Liver (tissue), 9 donors: ENCODE data around the gene EPHA6. TPM values are rescaled to one million over a fixed set of nuclear protein-coding genes. Genes with fewer than 3 reads are reported as not detected.

ENCODE experiments used
- DNase-seq: peaks from one replicate; pipeline ENCODE4 v3.0.0-alpha.2; 2017; ENCODE audit warnings: low spot score
- H3K27ac ChIP-seq, 2 donors: one replicate each; pipeline ENCODE4 v1.7.0; 2013; ENCODE audit warnings: inconsistent platforms in 2 of 2, low read length in 2 of 2, control low read depth in 1 of 2, low read depth in 1 of 2, mild to moderate bottlenecking in 1 of 2
- H3K27me3 ChIP-seq, 4 donors: one replicate each; pipeline versions ENCODE4 v1.6.1 to v1.7.0; 2013; ENCODE audit warnings: low read length in 3 of 4, inconsistent platforms in 1 of 4, mild to moderate bottlenecking in 1 of 4, moderate library complexity in 1 of 4; ENCODE audit not compliant: control insufficient read depth in 4 of 4, insufficient read depth in 4 of 4
- H3K36me3 ChIP-seq, 4 donors: one replicate each; pipeline versions ENCODE4 v1.6.1 to v1.7.0; 2013; ENCODE audit warnings: low read length in 3 of 4, mild to moderate bottlenecking in 3 of 4, low read depth in 1 of 4, moderate library complexity in 1 of 4; ENCODE audit not compliant: control insufficient read depth in 4 of 4, insufficient read depth in 3 of 4
- H3K4me1 ChIP-seq, 4 donors: one replicate each; pipeline versions ENCODE4 v1.6.1 to v1.7.0; 2013; ENCODE audit warnings: low read length in 3 of 4, mild to moderate bottlenecking in 3 of 4, moderate library complexity in 1 of 4; ENCODE audit not compliant: control insufficient read depth in 4 of 4, insufficient read depth in 4 of 4
- H3K4me3 ChIP-seq, 3 donors: one replicate each; pipeline versions ENCODE4 v1.6.1 to v1.7.0; 2013; ENCODE audit warnings: low read length in 3 of 3, control low read depth in 1 of 3, low read depth in 1 of 3, mild to moderate bottlenecking in 1 of 3
- H3K9ac ChIP-seq, 2 donors: one replicate each; pipeline ENCODE4 v1.7.0; 2013; ENCODE audit warnings: low read length in 2 of 2, mild to moderate bottlenecking in 2 of 2, moderate library complexity in 2 of 2, control low read depth in 1 of 2, low read depth in 1 of 2
- H3K9me3 ChIP-seq, 4 donors: one replicate each; pipeline versions ENCODE4 v1.6.1 to v1.7.0; 2013; ENCODE audit warnings: low read length in 3 of 4; ENCODE audit not compliant: control insufficient read depth in 4 of 4
- ATF3 ChIP-seq: IDR thresholded peaks from 2 replicates; pipeline ENCODE4 v1.6.1; 2016; ENCODE audit warnings: antibody characterized with exemption
- CTCF ChIP-seq: fragments of 150-350 bp; IDR thresholded peaks from 2 replicates; pipeline ENCODE4 v1.5.1; 2017; ENCODE audit warnings: improper control_type of control experiment, low read depth, low read length; ENCODE audit not compliant: missing input control
- EGR1 ChIP-seq, 2 donors: IDR thresholded peaks; 2 replicates each; pipeline ENCODE4 v1.6.1; 2016 to 2018; ENCODE audit warnings: antibody characterized with exemption in 2 of 2, low read depth in 2 of 2
- FOXA1 ChIP-seq: IDR thresholded peaks from 2 replicates; pipeline ENCODE4 v1.6.1; 2016; ENCODE audit warnings: antibody characterized with exemption
- FOXA2 ChIP-seq: IDR thresholded peaks from 2 replicates; pipeline ENCODE4 v1.6.1; 2016; ENCODE audit warnings: antibody characterized with exemption
- GABPA ChIP-seq, 2 donors: IDR thresholded peaks in 1 of 2; conservative IDR thresholded peaks in 1 of 2; 2 replicates each; pipeline ENCODE4 v1.6.1; 2016; ENCODE audit warnings: antibody characterized with exemption in 2 of 2, mild to moderate bottlenecking in 1 of 2, moderate library complexity in 1 of 2
- HNF4A ChIP-seq, 2 donors: conservative IDR thresholded peaks; 2 replicates each; pipeline ENCODE4 v1.6.1; 2016; ENCODE audit warnings: antibody characterized with exemption in 2 of 2, mild to moderate bottlenecking in 2 of 2
- HNF4G ChIP-seq: IDR thresholded peaks from 2 replicates; pipeline ENCODE4 v1.6.1; 2016; ENCODE audit warnings: antibody characterized with exemption
- JUND ChIP-seq, 2 donors: IDR thresholded peaks; 2 replicates each; pipeline ENCODE4 v1.6.1; 2016; ENCODE audit warnings: antibody characterized with exemption in 2 of 2
- MAX ChIP-seq: IDR thresholded peaks from 2 replicates; pipeline ENCODE4 v1.6.1; 2016; ENCODE audit warnings: antibody characterized with exemption
- NR2F2 ChIP-seq: IDR thresholded peaks from 2 replicates; pipeline ENCODE4 v1.6.1; 2016; ENCODE audit warnings: antibody characterized with exemption
- RAD21 ChIP-seq, 2 donors: IDR thresholded peaks; 2 replicates each; pipeline ENCODE4 v1.6.1; 2016; ENCODE audit warnings: antibody characterized with exemption in 2 of 2, mild to moderate bottlenecking in 2 of 2
- REST ChIP-seq: IDR thresholded peaks from 2 replicates; pipeline ENCODE4 v1.6.1; 2016; ENCODE audit warnings: antibody characterized with exemption, mild to moderate bottlenecking
- RXRA ChIP-seq, 2 donors: IDR thresholded peaks; 2 replicates each; pipeline ENCODE4 v1.6.1; 2017 to 2018; ENCODE audit warnings: antibody characterized with exemption in 2 of 2, mild to moderate bottlenecking in 1 of 2
- SP1 ChIP-seq: IDR thresholded peaks from 2 replicates; pipeline ENCODE4 v1.6.1; 2018; ENCODE audit warnings: antibody characterized with exemption, mild to moderate bottlenecking
- TAF1 ChIP-seq: conservative IDR thresholded peaks from 2 replicates; pipeline ENCODE4 v1.6.1; 2016; ENCODE audit warnings: antibody characterized with exemption, mild to moderate bottlenecking
- YY1 ChIP-seq: IDR thresholded peaks from 2 replicates; pipeline ENCODE4 v1.6.1; 2016; ENCODE audit warnings: antibody characterized with exemption, mild to moderate bottlenecking
- ZBTB33 ChIP-seq: IDR thresholded peaks from 2 replicates; pipeline ENCODE4 v1.6.1; 2016; ENCODE audit warnings: antibody characterized with exemption
- WGBS: extraction: QIAGEN DNeasy Blood & Tissue Kit; methylation state at CpG from one replicate; pipeline ENCODE4 v1.1.7; 2013; 5-methylcytosine and 5-hydroxymethylcytosine counted together
- polyA plus RNA-seq, 2 donors: library from polyadenylated mRNA; stranded (reverse) in 1 of 2; unstranded in 1 of 2; fragments of 200-250 nt in 1 of 2; fragments of >200 nt in 1 of 2; fragmentation: Nextera tagmentation in 1 of 2; extraction: Ambion mirVana in 1 of 2; gene quantifications; one replicate each; pipeline versions ENCODE4 v1.2.1 to v1.2.3, GENCODE V29; 2013 to 2015
- total RNA-seq, 2 donors: library from RNA; depleted of rRNA; stranded (reverse); fragments of >200 nt; gene quantifications; one replicate each; pipeline ENCODE4 v1.2.3, GENCODE V29; 2014
- donor health status: healthy.
- donor health status: healthy.
- donor health status: healthy.
- donor health status: healthy.
- donor health status: healthy.

EPHA6 gene
- total and polyA plus RNA-seq, 4 donors, result 0.05 to 0.17 (median 0.05) TPM; not detected in 1

- TF ChIP-seq SP1 (no peak), ATF3 (no peak), FOXA2 (no peak), HNF4G (no peak), JUND (IDR thresholded peaks at IDR 0.05) (no peak)
Observed at GRCh38 chr3:97029972-97030371, 215.6 kb downstream of the EPHA6 start (continued).

GRCh38 chr3:97037294-97037943, 223.0 kb downstream of the EPHA6 start:
- H3K36me3 ChIP-seq, result no peaks in the 10 kb centered on the region
- no peak overlapping the region for H3K4me3 ChIP-seq
- H3K9me3 ChIP-seq, result peaks cover 0 to 3% (median 0%) of the 10 kb centered on the region in 4 donors
- 76% methylated on average over 3 of the region's 3 CpGs for WGBS
- no peak overlapping the region for H3K9ac ChIP-seq
- H3K27me3 ChIP-seq, result no peaks in the 10 kb centered on the region
- no peaks in the 10 kb centered on the region for H3K4me1 ChIP-seq
- TF ChIP-seq YY1 (no peak), FOXA1 (no peak), GABPA (IDR thresholded peaks at IDR 0.05 in 1 of 2, conservative IDR thresholded peaks at IDR 0.05 in 1 of 2) (no peak), NR2F2 (no peak), CTCF (no peak), REST (no peak), HNF4G (no peak), RXRA (IDR thresholded peaks at IDR 0.05) (no peak), TAF1 (no peak), JUND (IDR thresholded peaks at IDR 0.05) (no peak), SP1 (no peak), MAX (no peak), HNF4A (conservative IDR thresholded peaks at IDR 0.05) (no peak), ZBTB33 (no peak), ATF3 (no peak), RAD21 (IDR thresholded peaks at IDR 0.05) (no peak), FOXA2 (no peak), EGR1 (IDR thresholded peaks at IDR 0.05; ENCODE audit: low read depth in 2 of 2) (no peak)
- H3K27ac ChIP-seq, result no peak overlapping the region
- DNase-seq, result no peak
